ENCODE data around the gene DEPP1. TPM values are rescaled to one million over a fixed set of nuclear protein-coding genes. Genes with fewer than 3 reads are reported as not detected.

DEPP1 gene
- total and polyA plus RNA-seq, 2 of the 13 experiments (the other 11 are each of a cell fraction or from before 2014, with no cell fraction given) = 14.8 to 270 TPM

- TF ChIP-seq ZNF646 (CRISPR knock-in tag; IDR thresholded peaks at IDR 0.05) (no peak), ATF7-NPFF (CRISPR knock-in tag; IDR thresholded peaks at IDR 0.05; ENCODE audit: low read depth) (no peak), GZF1 (CRISPR knock-in tag; IDR thresholded peaks at IDR 0.05) (no peak), ZNF598 (CRISPR knock-in tag; IDR thresholded peaks at IDR 0.05; ENCODE audit: borderline replicate concordance) (no peak), ZNF350 (CRISPR knock-in tag; IDR thresholded peaks at IDR 0.05; ENCODE audit: borderline replicate concordance, low read depth) (no peak), ZFP37 (CRISPR knock-in tag; IDR thresholded peaks at IDR 0.05; ENCODE audit: borderline replicate concordance) (no peak), PHB2 (IDR thresholded peaks at IDR 0.05; ENCODE audit: partially characterized antibody) (no peak), U2AF2 (IDR thresholded peaks at IDR 0.05; ENCODE audit: low read depth, low read length) (no peak)
These were observed 38.8 kb downstream of the DEPP1 start (continued) for GRCh38 chr10:44939691-44940401.
